Peyer's patch (tissue), 4 donors: ENCODE measurements around the gene PFN3. TPM values are rescaled to one million over a fixed set of nuclear protein-coding genes. Genes with fewer than 3 reads are reported as not detected.
"Not testable (repeated sequence)": the region's sequence is repeated elsewhere in the genome, so short reads cannot be mapped to it uniquely, and the experiment has no call there.

Source experiments
- DNase-seq, 3 donors: peaks; one replicate each; pipeline ENCODE4 v3.0.0-alpha.2; 2017 to 2019
- H3K27ac ChIP-seq, 4 donors: fragments of 200-600 bp; sonication (generic); one replicate each; pipeline ENCODE4 v1.5.1; 2016 to 2019
- H3K27me3 ChIP-seq, 2 donors: fragments of 200-600 bp; sonication (generic); one replicate each; pipeline ENCODE4 v1.5.1; 2019
- H3K36me3 ChIP-seq, 3 donors: fragments of 200-600 bp; sonication (generic); one replicate each; pipeline ENCODE4 v1.5.1; 2016 to 2019
- H3K4me1 ChIP-seq, 4 donors: fragments of 200-600 bp; sonication (generic); one replicate each; pipeline ENCODE4 v1.5.1; 2016 to 2019
- H3K4me3 ChIP-seq, 4 donors: fragments of 200-600 bp; sonication (generic); 1 replicate in 3 of 4; 2 replicates in 1 of 4; pipeline ENCODE4 v1.5.1; 2016 to 2019; ENCODE audit warnings: mild to moderate bottlenecking in 1 of 4
- H3K9me3 ChIP-seq, 4 donors: fragments of 200-600 bp; sonication (generic); one replicate each; pipeline ENCODE4 v1.5.1; 2016 to 2019; ENCODE audit warnings: mild to moderate bottlenecking in 1 of 4
- POLR2A ChIP-seq, 2 donors: fragments of 450-650 bp; IDR thresholded peaks; one replicate each; pipeline ENCODE4 v1.5.1; 2017; ENCODE audit warnings: antibody characterized with exemption in 2 of 2, mild to moderate bottlenecking in 2 of 2, moderate library complexity in 2 of 2
- total RNA-seq, 4 donors: library from RNA; depleted of rRNA; stranded (reverse); fragments of >200 nt; gene quantifications; one replicate each; pipeline ENCODE4 v1.1.0, GENCODE V29; 2016
- TF ChIP-seq, protein P1 (sequence below), 6 experiments: fragments of 450-650 bp in 4 of 6; fragments of 200-600 bp in 2 of 6; sonication (generic) in 1 of 6; IDR thresholded peaks; one replicate each; pipeline ENCODE4 v1.5.1; 2017 to 2019; ENCODE audit warnings: antibody characterized with exemption in 6 of 6, mild to moderate bottlenecking in 3 of 6, moderate library complexity in 1 of 6

The PFN3 gene
- total RNA-seq, 4 donors from 2014 or later: not detected

DNA sequence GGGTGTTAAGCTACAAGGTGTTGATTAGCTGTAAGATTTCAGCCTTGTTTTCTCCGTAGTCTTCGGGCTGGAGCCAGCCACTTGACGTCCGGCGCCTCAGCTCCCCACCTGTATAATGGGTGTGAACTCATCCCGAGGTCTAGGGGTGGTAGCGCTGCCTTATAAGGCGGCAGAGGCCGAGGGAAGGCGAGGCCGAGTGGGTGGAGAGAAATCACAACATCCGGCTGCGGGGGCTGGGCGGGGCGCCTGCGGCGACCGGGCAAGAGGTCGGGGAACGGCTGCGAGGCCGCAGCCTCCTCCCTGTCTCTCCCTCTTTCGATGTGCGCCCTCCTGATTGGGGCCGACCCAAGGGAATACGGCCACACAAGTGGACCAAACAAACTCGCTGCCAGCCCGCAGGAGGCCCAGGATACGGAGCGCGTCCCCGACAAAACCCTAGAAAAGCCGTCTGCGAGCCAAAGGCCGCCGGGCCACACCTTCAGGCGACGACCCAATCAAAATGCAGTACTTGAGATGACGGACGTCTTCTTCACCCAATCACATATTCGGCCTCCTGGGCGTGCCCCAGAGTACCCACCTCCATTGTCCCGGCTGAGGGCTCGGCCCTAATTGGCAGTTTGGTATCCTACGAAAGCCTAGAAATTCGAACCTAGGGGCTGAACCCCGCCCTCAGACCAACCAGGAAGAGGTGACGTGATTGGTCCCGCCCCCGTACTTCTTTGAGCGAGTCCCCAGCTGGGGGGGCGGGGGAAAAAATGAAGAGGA is 25.5 kb upstream of the PFN3 start:
- Histone ChIP-seq H3K4me3 (peak overlapping the region; percentile 53 to 74 (median 57)), H3K36me3 (peaks cover 0 to 10% (median 0%) of the 10 kb centered on the region in 3 donors), H3K27ac (peak overlapping the region; percentile 92 to 95 (median 94)), H3K27me3 (no peaks in the 10 kb centered on the region), H3K4me1 (peaks cover 0 to 38% (median 31%) of the 10 kb centered on the region in 4 donors), H3K9me3 (no peaks in the 10 kb centered on the region)
- TF ChIP-seq POLR2A (IDR thresholded peaks at IDR 0.05): peak; percentile 95 to 96
- TF ChIP-seq, protein P1, sequence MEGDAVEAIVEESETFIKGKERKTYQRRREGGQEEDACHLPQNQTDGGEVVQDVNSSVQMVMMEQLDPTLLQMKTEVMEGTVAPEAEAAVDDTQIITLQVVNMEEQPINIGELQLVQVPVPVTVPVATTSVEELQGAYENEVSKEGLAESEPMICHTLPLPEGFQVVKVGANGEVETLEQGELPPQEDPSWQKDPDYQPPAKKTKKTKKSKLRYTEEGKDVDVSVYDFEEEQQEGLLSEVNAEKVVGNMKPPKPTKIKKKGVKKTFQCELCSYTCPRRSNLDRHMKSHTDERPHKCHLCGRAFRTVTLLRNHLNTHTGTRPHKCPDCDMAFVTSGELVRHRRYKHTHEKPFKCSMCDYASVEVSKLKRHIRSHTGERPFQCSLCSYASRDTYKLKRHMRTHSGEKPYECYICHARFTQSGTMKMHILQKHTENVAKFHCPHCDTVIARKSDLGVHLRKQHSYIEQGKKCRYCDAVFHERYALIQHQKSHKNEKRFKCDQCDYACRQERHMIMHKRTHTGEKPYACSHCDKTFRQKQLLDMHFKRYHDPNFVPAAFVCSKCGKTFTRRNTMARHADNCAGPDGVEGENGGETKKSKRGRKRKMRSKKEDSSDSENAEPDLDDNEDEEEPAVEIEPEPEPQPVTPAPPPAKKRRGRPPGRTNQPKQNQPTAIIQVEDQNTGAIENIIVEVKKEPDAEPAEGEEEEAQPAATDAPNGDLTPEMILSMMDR (IDR thresholded peaks at IDR 0.05): no peak
- peak; percentile 99 to 100 (median 100) for DNase-seq

- Histone ChIP-seq H3K36me3 (peaks cover 0 to 3% (median 0%) of the 10 kb centered on the region in 3 donors), H3K9me3 (no peaks in the 10 kb centered on the region), H3K27ac (peak overlapping the region; percentile 92 to 95 (median 94)), H3K4me1 (peaks cover 0 to 32% (median 24%) of the 10 kb centered on the region in 4 donors), H3K4me3 (peak overlapping the region; percentile 53 to 74 (median 57)), H3K27me3 (no peaks in the 10 kb centered on the region)
- DNase-seq: no peak
- TF ChIP-seq POLR2A (IDR thresholded peaks at IDR 0.05): no peak
- TF ChIP-seq, protein P1 (IDR thresholded peaks at IDR 0.05): no peak
Observed at GRCh38 chr5:177425196-177425800, 24.8 kb upstream of the PFN3 start.

DNA sequence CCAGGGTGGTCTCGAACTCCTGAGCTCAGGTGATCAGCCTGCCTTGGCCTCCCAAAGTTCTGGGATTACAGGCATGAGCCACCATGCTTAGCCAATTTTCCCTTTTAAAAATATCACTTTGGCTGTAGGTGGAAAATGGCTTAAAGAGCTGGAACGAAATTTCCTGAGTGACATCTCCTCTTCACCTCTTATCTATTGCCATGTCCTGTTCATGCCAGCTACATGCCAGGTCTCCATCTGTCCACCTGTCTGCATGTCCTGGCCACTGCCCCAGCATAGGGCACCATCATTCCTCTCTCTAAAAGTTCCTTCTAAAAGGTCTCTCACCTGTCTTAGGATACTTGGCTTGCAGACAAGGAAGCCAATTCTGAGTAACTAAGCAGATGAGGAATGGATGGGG is 23.2 kb upstream of the PFN3 start:
- H3K4me1 ChIP-seq: peaks cover 0 to 24% (median 12%) of the 10 kb centered on the region in 4 donors

GRCh38 chr5:177421062-177421798 is 20.8 kb upstream of the PFN3 start:
- TF ChIP-seq, protein P1 (IDR thresholded peaks at IDR 0.05): no peak
- TF ChIP-seq POLR2A (IDR thresholded peaks at IDR 0.05): no peak
- Histone ChIP-seq H3K9me3 (no peaks in the 10 kb centered on the region), H3K27me3 (no peaks in the 10 kb centered on the region), H3K4me3 (peak overlapping the region in 1 of 4 donors; percentile 36), H3K4me1 (peaks cover 0 to 18% (median 5%) of the 10 kb centered on the region in 4 donors), H3K27ac (peak overlapping the region in 1 of 4 donors; percentile 45), H3K36me3 (no peaks in the 10 kb centered on the region)
- no peak for DNase-seq

More for the DNA sequence above, 23.2 kb upstream of the PFN3 start:
- no peaks in the 10 kb centered on the region for H3K9me3 ChIP-seq
- H3K36me3 ChIP-seq: no peaks in the 10 kb centered on the region
- no peak overlapping the region for H3K4me3 ChIP-seq
- no peaks in the 10 kb centered on the region for H3K27me3 ChIP-seq
- no peak for TF ChIP-seq POLR2A (IDR thresholded peaks at IDR 0.05)
- TF ChIP-seq, protein P1 (IDR thresholded peaks at IDR 0.05): no peak
- DNase-seq: no peak
- H3K27ac ChIP-seq: no peak overlapping the region

GRCh38 chr5:177420472-177420871 is 20.0 kb upstream of the PFN3 start:
- H3K4me1 ChIP-seq: peaks cover 0 to 17% (median 3%) of the 10 kb centered on the region in 4 donors
- not testable (repeated sequence) for H3K36me3 ChIP-seq, H3K27me3 ChIP-seq, DNase-seq, H3K9me3 ChIP-seq
- H3K27ac ChIP-seq: peak overlapping the region in 2 of 4 donors; percentile 35 to 45
- H3K4me3 ChIP-seq: peak overlapping the region in 1 of 4 donors; percentile 36
